Tibial nerve (tissue), 3 donors: Measurements from ENCODE around the gene CEP19.

Experiments used
- POLR2A ChIP-seq, 2 donors: fragments of 450-650 bp; IDR thresholded peaks; one replicate each; pipeline ENCODE4 v1.6.1; 2017; ENCODE audit warnings: antibody characterized with exemption in 2 of 2, mild to moderate bottlenecking in 2 of 2, moderate library complexity in 2 of 2
- TF ChIP-seq, protein P1 (sequence below), 5 experiments: fragments of 200-600 bp in 3 of 5; fragments of 450-650 bp in 2 of 5; sonication (generic) in 3 of 5; IDR thresholded peaks; one replicate each; pipeline ENCODE4 v1.5.1; 2016 to 2019; ENCODE audit warnings: antibody characterized with exemption in 5 of 5, mild to moderate bottlenecking in 3 of 5, moderate library complexity in 2 of 5

DNA sequence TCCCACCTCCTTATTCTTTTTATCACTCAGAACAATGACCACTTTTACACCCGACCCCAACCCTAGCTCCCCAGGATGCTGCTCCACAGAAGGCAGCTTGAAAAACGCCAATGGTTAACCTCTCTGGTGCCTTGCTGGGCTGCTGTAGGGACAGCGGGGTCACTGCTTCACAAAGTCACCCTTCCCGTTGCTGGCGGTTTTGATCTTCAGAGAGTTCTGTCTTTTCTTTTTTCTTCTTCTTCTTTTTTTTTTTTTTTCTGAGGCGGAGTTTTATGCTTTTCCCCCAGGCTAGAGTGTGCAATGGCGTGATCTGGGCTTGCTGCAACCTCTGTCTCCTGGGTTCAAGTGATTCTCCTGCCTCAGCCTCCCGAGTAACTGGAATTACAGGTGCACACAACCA, 20.7 kb downstream of the CEP19 start:
- TF ChIP-seq, protein P1, sequence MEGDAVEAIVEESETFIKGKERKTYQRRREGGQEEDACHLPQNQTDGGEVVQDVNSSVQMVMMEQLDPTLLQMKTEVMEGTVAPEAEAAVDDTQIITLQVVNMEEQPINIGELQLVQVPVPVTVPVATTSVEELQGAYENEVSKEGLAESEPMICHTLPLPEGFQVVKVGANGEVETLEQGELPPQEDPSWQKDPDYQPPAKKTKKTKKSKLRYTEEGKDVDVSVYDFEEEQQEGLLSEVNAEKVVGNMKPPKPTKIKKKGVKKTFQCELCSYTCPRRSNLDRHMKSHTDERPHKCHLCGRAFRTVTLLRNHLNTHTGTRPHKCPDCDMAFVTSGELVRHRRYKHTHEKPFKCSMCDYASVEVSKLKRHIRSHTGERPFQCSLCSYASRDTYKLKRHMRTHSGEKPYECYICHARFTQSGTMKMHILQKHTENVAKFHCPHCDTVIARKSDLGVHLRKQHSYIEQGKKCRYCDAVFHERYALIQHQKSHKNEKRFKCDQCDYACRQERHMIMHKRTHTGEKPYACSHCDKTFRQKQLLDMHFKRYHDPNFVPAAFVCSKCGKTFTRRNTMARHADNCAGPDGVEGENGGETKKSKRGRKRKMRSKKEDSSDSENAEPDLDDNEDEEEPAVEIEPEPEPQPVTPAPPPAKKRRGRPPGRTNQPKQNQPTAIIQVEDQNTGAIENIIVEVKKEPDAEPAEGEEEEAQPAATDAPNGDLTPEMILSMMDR (IDR thresholded peaks at IDR 0.05): no peak
- TF ChIP-seq POLR2A (IDR thresholded peaks at IDR 0.05): no peak
